HepG2 (cell line): ENCODE results near the gene MYOZ1. TPM values are rescaled to one million over a fixed set of nuclear protein-coding genes. Genes with fewer than 3 reads are reported as not detected.
A peak's percentile ranks its signal among the peaks of the same experiment; 100 is the strongest.

ENCODE experiments used
- AGO2 ChIP-seq: fragments of 200-400 bp; formaldehyde crosslinking; optimal IDR thresholded peaks from 2 replicates; pipeline ENCODE3; 2017; ENCODE audit warnings: mild to moderate bottlenecking, low read depth, low read length, moderate library complexity
- CENPBD1 ChIP-seq: sonication (generic); formaldehyde crosslinking; IDR thresholded peaks from 2 replicates; pipeline ENCODE4 v1.8.0; 2022; ENCODE audit warnings: missing genetic modification reagents, low read depth, mild to moderate bottlenecking, borderline replicate concordance
- ELF1 ChIP-seq: sonication (generic); formaldehyde crosslinking; IDR thresholded peaks from 2 replicates; pipeline ENCODE4 v1.4.0; 2020; ENCODE audit warnings: missing genetic modification reagents
- FIP1L1 ChIP-seq: fragments of 200-400 bp; formaldehyde crosslinking; IDR thresholded peaks from 2 replicates; pipeline ENCODE4 v1.6.1; 2018; ENCODE audit warnings: low read depth, mild to moderate bottlenecking, low read length, moderate library complexity, borderline replicate concordance; ENCODE audit not compliant: insufficient read depth
- FOXA3 ChIP-seq: IDR thresholded peaks from 2 replicates; pipeline ENCODE4 v1.6.1; 2016; ENCODE audit warnings: missing genetic modification reagents, missing compliant biosample characterization
- FOXK2 ChIP-seq: fragments of 450-650 bp; IDR thresholded peaks from 2 replicates; pipeline ENCODE4 v1.6.1; 2016
- KIAA2018 ChIP-seq: sonication (generic); formaldehyde crosslinking; IDR thresholded peaks from 2 replicates; pipeline ENCODE4 v1.5.0; 2020; ENCODE audit warnings: mild to moderate bottlenecking, missing genetic modification reagents, borderline replicate concordance
- KLF13 ChIP-seq: sonication (generic); formaldehyde crosslinking; IDR thresholded peaks from 2 replicates; pipeline ENCODE4 v1.4.0; 2020; ENCODE audit warnings: mild to moderate bottlenecking, missing genetic modification reagents
- MED13 ChIP-seq: sonication (generic); formaldehyde crosslinking; IDR thresholded peaks from 2 replicates; pipeline ENCODE4 v1.5.0; 2020; ENCODE audit warnings: missing genetic modification reagents
- MIER2 ChIP-seq: IDR thresholded peaks from 2 replicates; pipeline ENCODE4 v1.6.1; 2016; ENCODE audit warnings: missing biosample characterization, missing genetic modification reagents
- NFYB ChIP-seq: sonication (generic); formaldehyde crosslinking; IDR thresholded peaks from 2 replicates; pipeline ENCODE4 v1.4.0; 2020; ENCODE audit warnings: missing genetic modification reagents
- RBAK ChIP-seq: sonication (generic); formaldehyde crosslinking; IDR thresholded peaks from 2 replicates; pipeline ENCODE4 v1.5.1; 2020; ENCODE audit warnings: mild to moderate bottlenecking, missing genetic modification reagents
- SETDB1 ChIP-seq: sonication (generic); formaldehyde crosslinking; IDR thresholded peaks from 2 replicates; pipeline ENCODE4 v1.5.1; 2020; ENCODE audit warnings: missing genetic modification reagents, mild to moderate bottlenecking, borderline replicate concordance
- TP53 ChIP-seq: sonication (generic); formaldehyde crosslinking; conservative IDR thresholded peaks from 2 replicates; pipeline ENCODE4 v1.4.0; 2020; ENCODE audit warnings: missing genetic modification reagents
- ZFP37 ChIP-seq: sonication (generic); formaldehyde crosslinking; IDR thresholded peaks from 2 replicates; pipeline ENCODE4 v1.4.0; 2020; ENCODE audit warnings: missing genetic modification reagents, borderline replicate concordance
- ZNF180 ChIP-seq: sonication (generic); formaldehyde crosslinking; IDR thresholded peaks from 2 replicates; pipeline ENCODE4 v1.4.0; 2020; ENCODE audit warnings: low read depth, missing genetic modification reagents, borderline replicate concordance
- ZNF230 ChIP-seq: sonication (generic); formaldehyde crosslinking; IDR thresholded peaks from 2 replicates; pipeline ENCODE4 v1.4.0; 2020; ENCODE audit warnings: mild to moderate bottlenecking, missing genetic modification reagents
- ZNF576 ChIP-seq: sonication (generic); formaldehyde crosslinking; IDR thresholded peaks from 2 replicates; pipeline ENCODE4 v1.4.0; 2020; ENCODE audit warnings: mild to moderate bottlenecking, missing genetic modification reagents
- ZNF782 ChIP-seq: sonication (generic); formaldehyde crosslinking; IDR thresholded peaks from 2 replicates; pipeline ENCODE4 v1.4.0; 2020; ENCODE audit warnings: missing genetic modification reagents, mild to moderate bottlenecking, borderline replicate concordance
- polyA plus RNA-seq, 8 experiments: library from polyadenylated mRNA; depleted of rRNA in 3 of 8; stranded (reverse) in 7 of 8; unstranded in 1 of 8; fragments of >200 nt; fragmentation: Illumina TruSeq in 4 of 8; extraction: Trizol in 4 of 8; gene quantifications; 2 replicates each; pipeline versions ENCODE4 v1.2.1 to v1.2.3, GENCODE V29; 2011 to 2016; ENCODE audit warnings: low read depth in 4 of 8, missing spikeins in 1 of 8, mixed read lengths in 1 of 8; ENCODE audit not compliant: insufficient read depth in 1 of 8
- total RNA-seq, 5 experiments: library from RNA; depleted of rRNA; stranded (reverse); fragments of >200 nt; fragmentation: Illumina TruSeq; extraction: Trizol; gene quantifications; 2 replicates each; pipeline ENCODE4 v1.2.3, GENCODE V29; 2016; ENCODE audit warnings: low read depth in 1 of 5

The MYOZ1 gene
- total and polyA plus RNA-seq, 2 of the 13 experiments (the other 11 are each of a cell fraction or from before 2014, with no cell fraction given): not detected

GRCh38 chr10:73625884-73626752 is 15.2 kb downstream of the MYOZ1 start (continued):
- TF ChIP-seq KIAA2018 (CRISPR knock-in tag) (no peak), FOXK2 (no peak), ZNF230 (peak; percentile 35; the same call in 1 of the 2 replicates), RBAK (CRISPR knock-in tag) (no peak), NFYB (CRISPR knock-in tag) (no peak), ELF1 (CRISPR knock-in tag) (peak; percentile 26; the same call in 1 of the 2 replicates), AGO2 (no peak), MIER2 (CRISPR knock-in tag) (no peak), KLF13 (CRISPR knock-in tag) (no peak), ZNF180 (no peak), CENPBD1 (CRISPR knock-in tag) (no peak), ZNF576 (CRISPR knock-in tag) (no peak), ZNF782 (CRISPR knock-in tag) (no peak), TP53 (no peak), FOXA3 (CRISPR knock-in tag) (peak; percentile 58), MED13 (CRISPR knock-in tag) (no peak), SETDB1 (CRISPR knock-in tag) (no peak), FIP1L1 (no peak), ZFP37 (no peak)
